GM12892 (cell line): ENCODE measurements around the gene LMNB1.
A peak's percentile ranks its signal among the peaks of the same experiment; 100 is the strongest.
"Not testable (repeated sequence)": the region's sequence is repeated elsewhere in the genome, so short reads cannot be mapped to it uniquely, and the experiment has no call there.

Source experiments
- DNase-seq: peaks from one replicate; pipeline ENCODE4 v3.0.0; 2011; ENCODE audit not compliant: insufficient read length
- FAIRE-seq: peaks from 2 replicates; lab custom pipeline; 2011; peaks lifted over from hg19 to GRCh38; lab: Jason Lieb, UNC
- POLR2A ChIP-seq: IDR thresholded peaks from 2 replicates; pipeline ENCODE4 v1.6.1; 2011; ENCODE audit warnings: low read depth, low read length, control low read depth
- POLR2AphosphoS5 ChIP-seq: IDR thresholded peaks from 2 replicates; pipeline ENCODE4 v1.6.1; 2011; ENCODE audit warnings: low read depth, low read length, control low read depth
- TAF1 ChIP-seq: IDR thresholded peaks from 2 replicates; pipeline ENCODE4 v1.6.1; 2011; ENCODE audit warnings: low read depth, mild to moderate bottlenecking, control low read depth, low read length, borderline replicate concordance

The LMNB1 gene

DNA sequence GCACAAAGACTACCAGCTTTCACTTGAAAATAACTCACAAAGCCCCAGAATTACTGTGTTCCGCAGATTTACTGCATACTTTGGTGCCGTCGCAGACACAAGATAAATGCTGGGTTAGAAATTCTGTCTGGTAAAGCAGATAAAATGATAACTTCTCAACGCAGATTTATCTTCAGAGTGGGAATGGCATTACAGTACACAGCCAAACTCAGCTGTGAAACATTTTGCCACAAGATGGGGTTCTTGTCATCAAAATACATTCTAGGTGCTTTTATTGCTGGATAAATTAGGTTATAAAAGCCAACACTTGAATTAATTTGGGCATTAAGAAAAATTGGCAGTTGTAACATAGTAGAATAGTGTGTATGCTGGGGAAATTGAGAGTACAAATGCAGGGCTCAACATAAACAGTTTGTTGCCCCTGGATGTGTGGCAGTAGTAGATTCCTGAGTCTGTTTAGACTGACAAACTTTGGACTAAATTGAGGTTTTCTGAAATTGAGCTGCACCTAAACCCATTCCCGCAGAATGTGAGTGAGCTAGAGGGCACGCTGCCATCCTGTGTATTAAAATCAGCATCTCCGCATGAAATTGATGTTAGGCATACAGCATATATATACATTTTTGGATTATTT, 61.1 kb downstream of the LMNB1 start:
- peak; percentile 78 for FAIRE-seq
- DNase-seq = no peak
- TF ChIP-seq POLR2A (no peak), POLR2AphosphoS5 (peak; percentile 51; the same call in 1 of the 2 replicates)

DNA sequence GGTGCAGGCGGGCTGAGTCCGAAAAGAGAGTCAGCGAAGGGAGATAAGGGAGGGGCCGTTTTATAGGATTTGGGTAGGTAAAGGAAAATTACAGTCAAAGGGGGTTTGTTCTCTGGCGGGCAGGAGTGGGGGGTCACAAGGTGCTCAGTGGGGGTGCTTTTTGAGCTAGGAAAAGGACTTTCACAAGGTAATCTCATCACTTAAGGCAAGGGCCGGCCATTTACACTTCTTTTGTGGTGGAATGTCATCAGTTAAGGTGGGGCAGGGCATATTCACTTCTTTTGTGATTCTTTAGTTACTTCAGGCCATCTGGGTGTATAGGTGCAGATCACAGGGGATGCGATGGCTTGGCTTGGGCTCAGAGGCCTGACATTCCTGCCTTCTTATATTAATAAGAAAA, 62.5 kb downstream of the LMNB1 start:
- not testable (repeated sequence) for FAIRE-seq, DNase-seq

- FAIRE-seq, DNase-seq: not testable (repeated sequence)
Observed at GRCh38 chr5:126843375-126843774, 66.4 kb downstream of the LMNB1 start.

DNA sequence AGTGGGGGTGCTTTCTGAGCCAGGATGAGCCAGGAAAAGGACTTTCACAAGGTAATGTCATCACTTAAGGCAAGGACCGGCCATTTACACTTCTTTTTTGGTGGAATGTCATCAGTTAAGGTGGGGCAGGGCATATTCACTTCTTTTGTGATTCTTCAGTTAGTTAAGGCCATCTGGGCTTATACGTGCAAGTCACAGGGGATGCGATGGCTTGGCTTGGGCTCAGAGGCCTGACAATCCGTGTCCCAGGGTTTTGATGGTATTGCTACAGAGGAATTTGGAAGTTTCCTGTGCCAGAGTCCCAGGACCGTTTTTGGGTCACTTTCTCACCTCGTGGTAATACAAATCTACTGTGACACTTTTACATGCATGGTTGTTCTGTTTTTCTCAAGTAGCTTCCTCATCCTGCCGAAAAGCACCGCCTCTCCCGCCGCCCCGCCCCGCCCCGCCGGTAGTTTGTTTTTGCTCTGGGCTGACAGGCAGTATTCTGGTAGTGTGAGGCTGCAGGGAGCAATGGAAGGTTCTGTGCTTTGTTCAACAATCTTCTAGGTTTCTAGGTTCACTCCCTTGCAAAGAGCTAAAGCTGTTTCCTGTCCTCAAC, 68.6 kb downstream of the LMNB1 start:
- DNase-seq (peak; percentile 33), FAIRE-seq (peak; percentile 74)

DNA sequence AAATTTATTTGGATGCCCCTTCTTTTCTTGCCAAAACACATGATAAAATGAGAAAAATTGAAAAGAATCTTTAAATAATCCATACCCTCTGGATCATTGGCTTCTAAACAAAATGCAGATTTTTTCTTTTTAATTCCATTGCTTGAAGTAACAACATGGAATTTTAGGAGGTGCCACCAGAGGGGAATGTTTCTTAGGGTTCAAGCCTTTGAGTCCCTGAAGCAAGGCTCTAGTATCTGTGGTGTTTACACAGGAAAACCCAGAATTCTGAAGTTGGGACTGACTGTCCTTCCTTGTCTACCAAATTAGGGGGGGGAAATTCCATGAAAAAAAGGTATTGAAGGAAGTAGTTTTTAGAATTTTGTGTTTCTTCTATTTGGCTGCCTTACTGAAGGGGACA, 69.4 kb downstream of the LMNB1 start:
- DNase-seq = no peak
- TF ChIP-seq POLR2A (no peak), POLR2AphosphoS5 (no peak), TAF1 (no peak)
- no peak for FAIRE-seq

GRCh38 chr5:126846744-126847455, 70.0 kb downstream of the LMNB1 start:
- DNase-seq = no peak
- no peak for TF ChIP-seq POLR2AphosphoS5
- no peak for TF ChIP-seq TAF1
- TF ChIP-seq POLR2A = no peak
- FAIRE-seq = no peak

GRCh38 chr5:126847456-126847820, 70.5 kb downstream of the LMNB1 start:
- no peak for TF ChIP-seq POLR2AphosphoS5
- TF ChIP-seq TAF1 = no peak
- TF ChIP-seq POLR2A = no peak
- DNase-seq = no peak
- FAIRE-seq = no peak

GRCh38 chr5:126847826-126848251, 70.9 kb downstream of the LMNB1 start:
- no peak for DNase-seq
- FAIRE-seq = no peak
- TF ChIP-seq POLR2A (no peak), POLR2AphosphoS5 (no peak), TAF1 (no peak)

GRCh38 chr5:126848253-126848652, 71.3 kb downstream of the LMNB1 start:
- no peak for TF ChIP-seq TAF1
- TF ChIP-seq POLR2A = no peak
- TF ChIP-seq POLR2AphosphoS5 = no peak
- FAIRE-seq = no peak
- DNase-seq = no peak

GRCh38 chr5:126849101-126849678, 72.3 kb downstream of the LMNB1 start:
- TF ChIP-seq TAF1 = no peak
- TF ChIP-seq POLR2AphosphoS5 = no peak
- no peak for TF ChIP-seq POLR2A
- FAIRE-seq = no peak
- no peak for DNase-seq

DNA sequence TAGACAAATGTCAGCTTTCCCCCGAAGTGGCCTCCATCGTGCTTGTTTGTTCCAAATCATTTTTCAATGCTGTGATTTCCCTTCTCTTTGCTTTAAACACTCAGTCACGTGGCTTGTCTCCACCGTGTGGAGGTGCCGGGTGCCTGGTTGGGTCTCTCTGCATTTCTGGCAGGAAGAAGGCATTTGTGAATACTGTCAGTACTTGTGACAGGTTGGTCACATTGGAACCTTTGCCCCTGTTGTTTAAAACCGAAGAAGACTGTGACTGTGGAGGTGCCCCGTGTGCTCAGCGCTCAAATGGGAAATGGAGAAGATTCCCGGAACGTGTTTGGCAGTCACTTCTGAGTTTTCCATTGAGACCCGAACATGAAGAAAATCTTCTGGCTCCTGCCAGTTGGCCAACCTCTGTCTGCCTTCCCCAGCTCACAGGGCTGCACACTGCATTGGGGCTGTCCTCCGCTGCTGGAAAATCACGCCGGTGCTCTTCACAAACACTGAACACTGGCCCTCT, 74.6 kb downstream of the LMNB1 start:
- TF ChIP-seq POLR2AphosphoS5 (no peak), TAF1 (no peak), POLR2A (no peak)
- no peak for DNase-seq
- FAIRE-seq = no peak

DNA sequence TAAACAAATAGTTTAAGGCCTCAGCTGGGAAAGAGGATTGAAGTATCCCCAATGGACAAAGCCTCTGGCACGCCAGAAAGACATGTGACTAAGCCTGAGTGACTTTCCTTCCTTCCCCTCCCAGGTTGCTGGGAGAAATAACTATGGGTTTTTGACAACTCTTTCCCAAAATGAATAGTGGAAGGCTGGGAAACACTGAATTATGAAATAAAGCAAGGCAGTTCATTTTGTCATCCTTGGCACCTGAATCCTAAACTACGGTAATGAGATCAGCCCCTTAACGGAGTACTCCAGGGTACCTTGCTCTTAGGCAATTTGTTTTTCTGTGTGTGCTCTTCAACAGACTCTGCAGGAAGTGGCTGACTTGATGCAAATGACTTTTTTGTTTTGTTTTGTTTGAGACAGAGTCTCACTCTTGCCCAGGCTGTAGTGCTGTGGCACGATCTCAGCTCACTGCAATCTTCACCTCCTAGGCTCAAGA, 75.2 kb downstream of the LMNB1 start:
- DNase-seq (no peak), FAIRE-seq (no peak)
- no peak for TF ChIP-seq POLR2AphosphoS5
- no peak for TF ChIP-seq POLR2A
- no peak for TF ChIP-seq TAF1
